HepG2 (cell line): ENCODE measurements around the gene SLC22A23. TPM values are rescaled to one million over a fixed set of nuclear protein-coding genes. Genes with fewer than 3 reads are reported as not detected.
A peak's percentile ranks its signal among the peaks of the same experiment; 100 is the strongest.

Experiments used
- ATF7-NPFF ChIP-seq: sonication (generic); formaldehyde crosslinking; IDR thresholded peaks from 2 replicates; pipeline ENCODE4 v1.8.1; 2023; ENCODE audit warnings: mild to moderate bottlenecking, low read depth, missing genetic modification reagents, moderate library complexity
- CAMTA2 ChIP-seq: sonication (generic); formaldehyde crosslinking; IDR thresholded peaks from 2 replicates; pipeline ENCODE4 v1.4.0; 2020; ENCODE audit warnings: mild to moderate bottlenecking, missing genetic modification reagents, borderline replicate concordance
- ELF3 ChIP-seq: IDR thresholded peaks from 2 replicates; pipeline ENCODE4 v1.6.1; 2016; ENCODE audit warnings: missing genetic modification reagents, missing compliant biosample characterization
- FOXA3 ChIP-seq: IDR thresholded peaks from 2 replicates; pipeline ENCODE4 v1.6.1; 2016; ENCODE audit warnings: missing genetic modification reagents, missing compliant biosample characterization
- HOXD1 ChIP-seq: sonication (generic); formaldehyde crosslinking; IDR thresholded peaks from 2 replicates; pipeline ENCODE4 v1.5.0; 2020; ENCODE audit warnings: missing genetic modification reagents
- JDP2 ChIP-seq: sonication (generic); formaldehyde crosslinking; IDR thresholded peaks from 2 replicates; pipeline ENCODE4 v1.8.1; 2022; ENCODE audit warnings: missing genetic modification reagents, borderline replicate concordance
- JUND ChIP-seq: sonication (generic); formaldehyde crosslinking; IDR thresholded peaks from 2 replicates; pipeline ENCODE4 v1.8.0; 2022; ENCODE audit warnings: mild to moderate bottlenecking, missing genetic modification reagents
- KLF11 ChIP-seq: IDR thresholded peaks from 2 replicates; pipeline ENCODE4 v1.6.1; 2016; ENCODE audit warnings: missing compliant biosample characterization
- PHF8 ChIP-seq: sonication (generic); formaldehyde crosslinking; IDR thresholded peaks from 2 replicates; pipeline ENCODE4 v1.5.0; 2020; ENCODE audit warnings: missing genetic modification reagents
- POLR2G ChIP-seq: fragments of 200-400 bp; formaldehyde crosslinking; IDR thresholded peaks from 2 replicates; pipeline ENCODE4 v1.6.1; 2018; ENCODE audit warnings: mild to moderate bottlenecking, low read depth, low read length, moderate library complexity
- SP5 ChIP-seq: IDR thresholded peaks from 2 replicates; pipeline ENCODE4 v1.6.1; 2016; ENCODE audit warnings: low read depth, borderline replicate concordance
- TEAD2 ChIP-seq: sonication (generic); formaldehyde crosslinking; IDR thresholded peaks from 2 replicates; pipeline ENCODE4 v1.9.0; 2021; ENCODE audit warnings: missing genetic modification reagents
- ZKSCAN1 ChIP-seq: fragments of 150-350 bp; IDR thresholded peaks from 2 replicates; pipeline ENCODE4 v1.6.1; 2014; ENCODE audit warnings: low read length
- ZKSCAN8 ChIP-seq: IDR thresholded peaks from 2 replicates; pipeline ENCODE4 v1.6.1; 2016; ENCODE audit warnings: borderline replicate concordance, missing genetic modification reagents, missing compliant biosample characterization
- ZNF3 ChIP-seq: IDR thresholded peaks from 2 replicates; pipeline ENCODE4 v1.7.0; 2017; ENCODE audit warnings: inconsistent platforms
- ZNF30 ChIP-seq: sonication (generic); formaldehyde crosslinking; IDR thresholded peaks from 2 replicates; pipeline ENCODE4 v1.5.0; 2020; ENCODE audit warnings: mild to moderate bottlenecking, missing genetic modification reagents
- ZNF501 ChIP-seq: sonication (generic); formaldehyde crosslinking; IDR thresholded peaks from 2 replicates; pipeline ENCODE4 v1.5.1; 2020; ENCODE audit warnings: mild to moderate bottlenecking, moderate library complexity, missing genetic modification reagents
- ZNF660 ChIP-seq: sonication (generic); formaldehyde crosslinking; IDR thresholded peaks from 2 replicates; pipeline ENCODE4 v1.5.1; 2020; ENCODE audit warnings: mild to moderate bottlenecking, low read depth, missing genetic modification reagents, borderline replicate concordance
- ZNF720 ChIP-seq: sonication (generic); formaldehyde crosslinking; IDR thresholded peaks from 2 replicates; pipeline ENCODE4 v1.4.0; 2020; ENCODE audit warnings: missing genetic modification reagents
- polyA plus RNA-seq, 8 experiments: library from polyadenylated mRNA; depleted of rRNA in 3 of 8; stranded (reverse) in 7 of 8; unstranded in 1 of 8; fragments of >200 nt; fragmentation: Illumina TruSeq in 4 of 8; extraction: Trizol in 4 of 8; gene quantifications; 2 replicates each; pipeline versions ENCODE4 v1.2.1 to v1.2.3, GENCODE V29; 2011 to 2016; ENCODE audit warnings: low read depth in 4 of 8, missing spikeins in 1 of 8, mixed read lengths in 1 of 8; ENCODE audit not compliant: insufficient read depth in 1 of 8
- total RNA-seq, 5 experiments: library from RNA; depleted of rRNA; stranded (reverse); fragments of >200 nt; fragmentation: Illumina TruSeq; extraction: Trizol; gene quantifications; 2 replicates each; pipeline ENCODE4 v1.2.3, GENCODE V29; 2016; ENCODE audit warnings: low read depth in 1 of 5
- TF ChIP-seq, protein P1 (sequence below): sonication (generic); formaldehyde crosslinking; IDR thresholded peaks from 2 replicates; pipeline ENCODE4 v1.8.0; 2022; ENCODE audit warnings: mild to moderate bottlenecking, missing genetic modification reagents; ENCODE audit not compliant: insufficient replicate concordance
- TF ChIP-seq, protein P2 (sequence below): sonication (generic); formaldehyde crosslinking; IDR thresholded peaks from 2 replicates; pipeline ENCODE4 v1.4.0; 2020; ENCODE audit warnings: missing genetic modification reagents
- TF ChIP-seq, protein P3 (sequence below): sonication (generic); formaldehyde crosslinking; IDR thresholded peaks from 2 replicates; pipeline ENCODE4 v1.5.1; 2020; ENCODE audit warnings: missing genetic modification reagents, mild to moderate bottlenecking, borderline replicate concordance
- TF ChIP-seq, protein P4 (sequence below): IDR thresholded peaks from 2 replicates; pipeline ENCODE4 v1.6.1; 2016; ENCODE audit warnings: low read depth, missing genetic modification reagents, missing compliant biosample characterization

Gene SLC22A23
- total and polyA plus RNA-seq, 2 of the 13 experiments (the other 11 are each of a cell fraction or from before 2014, with no cell fraction given) = 11.8 to 17.5 TPM

GRCh38 chr6:3383525-3383924 lies 73.3 kb downstream of the SLC22A23 start (continued):
- TF ChIP-seq KLF11 (CRISPR knock-in tag) = no peak
- TF ChIP-seq SP5 (CRISPR knock-in tag) = no peak
- no peak for TF ChIP-seq ZNF660 (CRISPR knock-in tag)
- peak; percentile 17; the same call in 1 of the 2 replicates for TF ChIP-seq FOXA3 (CRISPR knock-in tag)
- TF ChIP-seq, protein P1, sequence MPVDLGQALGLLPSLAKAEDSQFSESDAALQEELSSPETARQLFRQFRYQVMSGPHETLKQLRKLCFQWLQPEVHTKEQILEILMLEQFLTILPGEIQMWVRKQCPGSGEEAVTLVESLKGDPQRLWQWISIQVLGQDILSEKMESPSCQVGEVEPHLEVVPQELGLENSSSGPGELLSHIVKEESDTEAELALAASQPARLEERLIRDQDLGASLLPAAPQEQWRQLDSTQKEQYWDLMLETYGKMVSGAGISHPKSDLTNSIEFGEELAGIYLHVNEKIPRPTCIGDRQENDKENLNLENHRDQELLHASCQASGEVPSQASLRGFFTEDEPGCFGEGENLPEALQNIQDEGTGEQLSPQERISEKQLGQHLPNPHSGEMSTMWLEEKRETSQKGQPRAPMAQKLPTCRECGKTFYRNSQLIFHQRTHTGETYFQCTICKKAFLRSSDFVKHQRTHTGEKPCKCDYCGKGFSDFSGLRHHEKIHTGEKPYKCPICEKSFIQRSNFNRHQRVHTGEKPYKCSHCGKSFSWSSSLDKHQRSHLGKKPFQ (CRISPR knock-in tag) = no peak
- no peak for TF ChIP-seq ELF3 (CRISPR knock-in tag)
- TF ChIP-seq JDP2 (CRISPR knock-in tag) = no peak
- TF ChIP-seq CAMTA2 = no peak
- TF ChIP-seq, protein P2, sequence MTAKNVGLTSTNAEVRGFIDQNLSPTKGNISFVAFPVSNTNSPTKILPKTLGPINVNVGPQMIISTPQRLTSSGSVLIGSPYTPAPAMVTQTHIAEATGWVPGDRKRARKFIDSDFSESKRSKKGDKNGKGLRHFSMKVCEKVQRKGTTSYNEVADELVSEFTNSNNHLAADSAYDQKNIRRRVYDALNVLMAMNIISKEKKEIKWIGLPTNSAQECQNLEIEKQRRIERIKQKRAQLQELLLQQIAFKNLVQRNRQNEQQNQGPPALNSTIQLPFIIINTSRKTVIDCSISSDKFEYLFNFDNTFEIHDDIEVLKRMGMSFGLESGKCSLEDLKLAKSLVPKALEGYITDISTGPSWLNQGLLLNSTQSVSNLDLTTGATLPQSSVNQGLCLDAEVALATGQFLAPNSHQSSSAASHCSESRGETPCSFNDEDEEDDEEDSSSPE (CRISPR knock-in tag) = peak; percentile 57; the same call in 1 of the 2 replicates
- TF ChIP-seq ZNF3 (CRISPR knock-in tag) = no peak
- no peak for TF ChIP-seq TEAD2
- TF ChIP-seq HOXD1 (CRISPR knock-in tag) = no peak
- TF ChIP-seq ZNF30 = no peak
- no peak for TF ChIP-seq PHF8 (CRISPR knock-in tag)
- TF ChIP-seq ATF7-NPFF (CRISPR knock-in tag) = no peak
- TF ChIP-seq ZNF501 (CRISPR knock-in tag) = 0 out of 2 replicates have a peak, but pooled peaks have one; percentile 23
- TF ChIP-seq, protein P3, sequence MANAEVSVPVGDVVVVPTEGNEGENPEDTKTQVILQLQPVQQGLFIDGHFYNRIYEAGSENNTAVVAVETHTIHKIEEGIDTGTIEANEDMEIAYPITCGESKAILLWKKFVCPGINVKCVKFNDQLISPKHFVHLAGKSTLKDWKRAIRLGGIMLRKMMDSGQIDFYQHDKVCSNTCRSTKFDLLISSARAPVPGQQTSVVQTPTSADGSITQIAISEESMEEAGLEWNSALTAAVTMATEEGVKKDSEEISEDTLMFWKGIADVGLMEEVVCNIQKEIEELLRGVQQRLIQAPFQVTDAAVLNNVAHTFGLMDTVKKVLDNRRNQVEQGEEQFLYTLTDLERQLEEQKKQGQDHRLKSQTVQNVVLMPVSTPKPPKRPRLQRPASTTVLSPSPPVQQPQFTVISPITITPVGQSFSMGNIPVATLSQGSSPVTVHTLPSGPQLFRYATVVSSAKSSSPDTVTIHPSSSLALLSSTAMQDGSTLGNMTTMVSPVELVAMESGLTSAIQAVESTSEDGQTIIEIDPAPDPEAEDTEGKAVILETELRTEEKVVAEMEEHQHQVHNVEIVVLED (CRISPR knock-in tag) = no peak
- TF ChIP-seq POLR2G = no peak
- TF ChIP-seq ZNF720 (CRISPR knock-in tag) = no peak
- peak; percentile 98 for TF ChIP-seq ZKSCAN1
- TF ChIP-seq JUND (CRISPR knock-in tag) = no peak
- TF ChIP-seq, protein P4, sequence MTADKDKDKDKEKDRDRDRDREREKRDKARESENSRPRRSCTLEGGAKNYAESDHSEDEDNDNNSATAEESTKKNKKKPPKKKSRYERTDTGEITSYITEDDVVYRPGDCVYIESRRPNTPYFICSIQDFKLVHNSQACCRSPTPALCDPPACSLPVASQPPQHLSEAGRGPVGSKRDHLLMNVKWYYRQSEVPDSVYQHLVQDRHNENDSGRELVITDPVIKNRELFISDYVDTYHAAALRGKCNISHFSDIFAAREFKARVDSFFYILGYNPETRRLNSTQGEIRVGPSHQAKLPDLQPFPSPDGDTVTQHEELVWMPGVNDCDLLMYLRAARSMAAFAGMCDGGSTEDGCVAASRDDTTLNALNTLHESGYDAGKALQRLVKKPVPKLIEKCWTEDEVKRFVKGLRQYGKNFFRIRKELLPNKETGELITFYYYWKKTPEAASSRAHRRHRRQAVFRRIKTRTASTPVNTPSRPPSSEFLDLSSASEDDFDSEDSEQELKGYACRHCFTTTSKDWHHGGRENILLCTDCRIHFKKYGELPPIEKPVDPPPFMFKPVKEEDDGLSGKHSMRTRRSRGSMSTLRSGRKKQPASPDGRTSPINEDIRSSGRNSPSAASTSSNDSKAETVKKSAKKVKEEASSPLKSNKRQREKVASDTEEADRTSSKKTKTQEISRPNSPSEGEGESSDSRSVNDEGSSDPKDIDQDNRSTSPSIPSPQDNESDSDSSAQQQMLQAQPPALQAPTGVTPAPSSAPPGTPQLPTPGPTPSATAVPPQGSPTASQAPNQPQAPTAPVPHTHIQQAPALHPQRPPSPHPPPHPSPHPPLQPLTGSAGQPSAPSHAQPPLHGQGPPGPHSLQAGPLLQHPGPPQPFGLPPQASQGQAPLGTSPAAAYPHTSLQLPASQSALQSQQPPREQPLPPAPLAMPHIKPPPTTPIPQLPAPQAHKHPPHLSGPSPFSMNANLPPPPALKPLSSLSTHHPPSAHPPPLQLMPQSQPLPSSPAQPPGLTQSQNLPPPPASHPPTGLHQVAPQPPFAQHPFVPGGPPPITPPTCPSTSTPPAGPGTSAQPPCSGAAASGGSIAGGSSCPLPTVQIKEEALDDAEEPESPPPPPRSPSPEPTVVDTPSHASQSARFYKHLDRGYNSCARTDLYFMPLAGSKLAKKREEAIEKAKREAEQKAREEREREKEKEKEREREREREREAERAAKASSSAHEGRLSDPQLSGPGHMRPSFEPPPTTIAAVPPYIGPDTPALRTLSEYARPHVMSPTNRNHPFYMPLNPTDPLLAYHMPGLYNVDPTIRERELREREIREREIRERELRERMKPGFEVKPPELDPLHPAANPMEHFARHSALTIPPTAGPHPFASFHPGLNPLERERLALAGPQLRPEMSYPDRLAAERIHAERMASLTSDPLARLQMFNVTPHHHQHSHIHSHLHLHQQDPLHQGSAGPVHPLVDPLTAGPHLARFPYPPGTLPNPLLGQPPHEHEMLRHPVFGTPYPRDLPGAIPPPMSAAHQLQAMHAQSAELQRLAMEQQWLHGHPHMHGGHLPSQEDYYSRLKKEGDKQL (CRISPR knock-in tag) = no peak
- peak; percentile 18; the same call in 1 of the 2 replicates for TF ChIP-seq ZKSCAN8 (CRISPR knock-in tag)
